Endometrial microvascular endothelial cells (primary cell): Measurements from ENCODE around the gene PECR. TPM values are rescaled to one million over a fixed set of nuclear protein-coding genes. Genes with fewer than 3 reads are reported as not detected.
"Not testable (repeated sequence)": the region's sequence is repeated elsewhere in the genome, so short reads cannot be mapped to it uniquely, and the experiment has no call there.

Experiments
- in situ Hi-C: cut with HindIII; loops from 2 replicates; pipeline ENCODE4 v1.10.0; 2017; ENCODE audit warnings: low sequenced_read_pairs, low pct_unique_long_range_greater_than_20kb; ENCODE audit errors: inconsistent ontology term
- total RNA-seq: library from RNA; depleted of rRNA; stranded (reverse); fragments of >200 nt; gene quantifications from one replicate; pipeline ENCODE4 v1.2.3, GENCODE V29; 2015; ENCODE audit errors: inconsistent ontology term

Gene PECR
- total RNA-seq, 1 donor from 2014 or later: 3.5 TPM

DNA sequence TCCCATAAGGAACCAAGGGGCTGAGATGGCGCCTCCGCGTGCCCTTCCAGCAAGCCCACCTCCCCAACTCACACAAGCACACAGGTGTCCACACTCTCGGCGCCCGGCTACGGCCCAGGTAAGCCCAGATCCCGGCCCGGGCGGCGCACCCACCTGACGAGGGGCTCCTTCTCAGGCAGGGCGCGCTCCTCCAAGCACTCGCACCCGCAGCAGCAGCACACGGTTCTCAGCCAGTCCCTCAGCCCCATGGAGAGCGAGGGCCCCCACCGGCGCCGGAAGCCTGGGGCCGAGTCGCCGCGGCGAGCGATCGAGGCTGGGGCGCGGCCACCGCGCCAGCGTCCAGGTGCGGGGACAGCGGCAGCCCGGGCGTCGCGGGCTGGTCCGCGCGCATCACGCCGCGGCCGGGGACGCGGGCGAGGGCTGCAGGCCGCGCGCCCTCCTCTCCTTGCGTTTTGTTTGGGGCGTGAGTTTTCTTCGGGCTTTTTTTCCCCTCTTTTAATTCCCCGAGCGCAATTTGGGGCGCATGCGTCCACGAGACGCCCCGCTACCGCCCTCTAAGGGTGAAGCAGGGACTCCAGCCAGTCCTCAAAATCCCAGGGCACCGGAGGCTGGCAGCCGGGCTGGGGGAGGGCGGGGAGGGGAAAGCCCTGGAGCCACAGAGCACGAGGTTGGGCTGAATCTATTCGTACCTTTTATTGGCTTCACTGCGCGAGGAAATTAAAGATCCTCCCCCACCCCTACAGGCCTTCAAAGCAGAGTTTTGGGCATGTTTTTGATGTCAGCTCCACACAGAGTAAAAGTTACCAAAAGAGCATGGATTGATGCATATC, 68.3 kb downstream of the PECR start, which contains the start of gene MREG:
Gene MREG, minus strand, starts transcription at position 472 of the 830 bp plus-strand sequence. Its CDS starts 224 bp downstream, at position 248.
- in situ Hi-C loops: no loop called here

- in situ Hi-C loops: no loop called here
These were observed 68.9 kb downstream of the PECR start for GRCh38 chr2:216012830-216013079.

DNA sequence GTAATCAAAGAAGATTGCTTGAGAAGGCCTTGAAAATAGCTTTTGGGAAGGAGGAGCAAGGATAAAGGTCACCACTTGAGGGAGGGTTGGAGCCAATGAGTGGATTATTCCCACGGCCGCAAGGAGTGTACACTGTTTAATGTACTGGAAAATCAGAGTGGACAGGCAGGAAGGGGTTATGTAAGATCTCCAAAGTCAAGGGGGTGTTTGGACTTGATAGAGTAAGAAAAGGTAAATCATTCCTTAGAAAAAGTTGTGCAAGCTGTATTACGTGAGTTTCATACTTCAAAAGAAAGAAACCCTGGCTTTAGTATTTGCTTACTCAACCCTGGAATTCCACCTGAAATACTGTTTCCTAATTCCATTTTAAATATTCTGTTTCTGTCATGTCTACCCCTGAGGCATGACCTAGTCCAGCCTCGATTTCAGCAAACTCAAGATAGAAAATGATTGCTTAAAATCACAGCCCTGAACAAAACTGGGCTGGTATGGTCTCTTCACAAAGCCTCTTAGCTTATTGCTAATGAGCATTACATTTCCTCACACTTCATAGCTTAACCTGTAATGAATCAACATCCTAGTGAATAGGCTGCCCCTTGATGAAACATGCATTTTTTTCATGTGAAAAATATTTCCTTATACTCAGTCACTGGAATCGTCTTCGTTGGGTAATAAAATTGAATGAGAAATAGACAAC, 69.3 kb downstream of the PECR start:
- in situ Hi-C loops: no loop called here

DNA sequence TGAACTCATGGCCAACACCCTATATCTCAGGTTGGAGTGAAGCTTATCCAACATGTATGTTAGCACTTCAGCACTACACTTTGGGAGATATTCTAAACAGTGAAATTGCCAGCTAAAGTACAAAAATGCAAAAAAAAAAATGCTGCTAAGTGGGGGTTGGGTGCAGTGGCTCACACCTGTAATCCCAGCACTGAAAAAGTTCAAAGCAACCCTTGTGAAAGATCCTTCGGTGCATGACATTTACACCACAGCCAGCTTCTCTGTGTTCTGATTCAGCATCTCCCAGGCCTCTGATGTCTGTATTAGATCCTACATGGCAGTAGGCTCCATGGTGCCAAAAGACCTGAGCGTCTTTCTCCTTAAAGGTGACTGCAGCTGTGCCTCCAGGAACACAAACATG, 72.4 kb downstream of the PECR start:
- in situ Hi-C loops: not testable (repeated sequence)

- in situ Hi-C loops: no loop called here
These were observed 73.2 kb downstream of the PECR start for GRCh38 chr2:216008387-216008786.

- in situ Hi-C loops: no loop called here
These were observed 75.4 kb downstream of the PECR start for GRCh38 chr2:216006164-216006663.

DNA sequence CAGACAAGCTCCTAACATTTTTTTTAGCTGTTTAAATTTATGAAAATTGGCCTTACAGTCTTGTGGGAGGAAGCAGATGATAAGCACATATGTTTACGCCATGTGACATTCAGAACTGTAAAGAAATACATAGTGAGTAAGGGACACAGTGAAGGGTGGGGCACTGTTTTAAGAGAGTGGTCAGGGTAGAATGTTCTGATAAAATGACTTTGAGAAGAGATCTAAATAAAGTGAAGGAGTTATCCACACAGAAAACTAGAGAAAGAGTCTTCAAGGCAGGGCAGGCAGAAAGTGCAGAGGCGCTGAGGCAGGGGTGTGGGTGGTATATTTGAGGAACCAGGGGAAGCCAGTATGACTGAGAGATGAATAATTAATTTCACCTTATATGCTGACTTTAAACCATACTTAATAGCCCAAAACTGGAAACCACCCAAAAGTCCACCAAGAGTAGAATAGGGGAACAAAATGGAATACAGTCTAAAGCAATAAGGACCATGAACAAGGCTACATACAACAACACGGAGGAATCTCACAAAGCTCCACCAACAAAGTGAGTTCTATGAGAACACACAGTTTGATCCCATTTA, 76.8 kb downstream of the PECR start:
- in situ Hi-C loops: no loop called here

DNA sequence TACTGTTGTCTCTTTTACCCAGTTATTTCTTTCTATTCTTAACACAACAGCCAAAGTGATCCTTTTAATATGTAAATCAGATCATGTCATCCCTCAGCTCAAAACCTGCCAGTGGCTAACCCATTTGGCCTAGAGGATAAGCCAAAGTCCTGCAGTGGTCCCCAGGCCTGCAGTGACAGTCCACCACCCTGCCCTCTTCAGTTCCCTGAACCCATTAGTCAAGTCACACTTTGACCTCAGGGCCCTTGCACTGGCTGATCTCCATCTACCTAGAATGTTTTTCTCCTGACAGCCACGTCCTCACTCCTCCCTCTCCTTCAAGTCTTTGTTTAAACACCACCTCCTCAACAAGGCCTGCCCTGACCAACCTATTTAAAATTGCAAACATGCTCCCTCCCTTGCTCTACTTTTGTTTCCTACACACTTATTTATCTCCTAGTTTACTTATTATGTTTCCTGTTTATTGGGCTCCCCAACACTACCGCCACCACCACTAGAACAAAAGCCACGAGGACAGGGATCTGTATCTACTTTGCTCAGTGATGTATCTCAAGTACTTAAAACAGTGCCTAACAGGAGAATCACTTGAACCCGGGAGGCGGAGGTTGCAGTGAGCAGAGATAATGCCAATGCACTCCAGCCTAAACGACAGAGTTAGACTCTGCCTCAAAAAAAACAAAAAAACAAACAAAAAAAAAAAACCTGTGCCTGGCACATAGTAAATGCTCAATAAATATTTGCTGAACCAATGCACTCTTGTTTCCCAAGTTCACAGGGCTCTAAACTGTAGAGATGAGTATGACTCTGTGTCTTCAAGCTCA, 77.5 kb downstream of the PECR start:
- in situ Hi-C loops: no loop called here

GRCh38 chr2:216002693-216003092, 78.9 kb downstream of the PECR start:
- in situ Hi-C loops: no loop called here

- in situ Hi-C loops: no loop called here
These were observed 79.4 kb downstream of the PECR start for GRCh38 chr2:216002101-216002678.

- in situ Hi-C loops: no loop called here
These were observed 80.2 kb downstream of the PECR start for GRCh38 chr2:216001216-216002100.

GRCh38 chr2:215998636-215999035, 83.0 kb downstream of the PECR start:
- in situ Hi-C loops: no loop called here

- in situ Hi-C loops: no loop called here
These were observed 84.4 kb downstream of the PECR start for GRCh38 chr2:215997219-215997618.

- in situ Hi-C loops: no loop called here
These were observed 86.7 kb downstream of the PECR start for GRCh38 chr2:215994911-215995310.

DNA sequence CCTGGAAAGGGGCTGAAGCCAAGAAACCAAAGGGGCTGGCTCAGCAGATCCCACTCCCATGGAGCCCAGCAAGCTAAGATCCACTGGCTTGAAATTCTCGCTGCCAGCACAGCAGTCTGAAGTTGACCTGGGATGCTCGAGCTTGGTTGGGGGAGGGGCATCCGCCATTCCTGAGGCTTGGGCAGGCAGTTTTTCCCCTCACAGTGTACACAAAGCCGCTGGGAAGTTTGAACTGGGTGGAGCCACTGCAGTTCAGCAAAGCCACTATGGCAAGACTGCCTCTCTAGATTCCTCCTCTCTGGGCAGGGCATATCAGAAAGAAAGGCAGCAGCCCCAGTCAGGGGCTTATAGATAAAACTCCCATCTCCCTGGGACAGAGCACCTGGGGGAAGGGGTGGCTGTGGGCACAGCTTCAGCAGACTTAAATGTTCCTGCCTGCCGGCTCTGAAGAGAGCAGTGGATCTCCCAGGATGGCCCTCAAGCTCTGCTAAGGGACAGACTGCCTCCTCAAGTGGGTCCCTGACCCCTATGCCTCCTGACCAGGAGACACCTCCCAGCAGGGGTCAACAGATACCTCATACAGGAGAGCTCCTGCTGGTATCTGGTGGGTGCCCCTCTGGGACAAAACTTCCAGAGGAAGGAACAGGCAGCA, 92.9 kb downstream of the PECR start:
- in situ Hi-C loops: not testable (repeated sequence)
